DOHH2 (cell line): Measurements from ENCODE around the gene ICAM5.

Experiments
- H3F3A ChIP-seq: fragments of 200-600 bp; sonication (generic), shearing (Covaris generic); 2 replicates; pipeline ENCODE4 v1.6.0; 2016; ENCODE audit warnings: antibody characterized with exemption, mild to moderate bottlenecking; ENCODE audit not compliant: control insufficient read depth, insufficient read depth
- H3K27ac ChIP-seq: fragments of 200-600 bp; sonication (generic); 2 replicates; pipeline ENCODE4 v1.5.1; 2014; ENCODE audit warnings: low read depth, mild to moderate bottlenecking, low read length, moderate library complexity
- H3K27me3 ChIP-seq: fragments of 200-600 bp; sonication (generic); 2 replicates; pipeline ENCODE4 v1.6.1; 2014; ENCODE audit warnings: mild to moderate bottlenecking, low read length, mixed read lengths; ENCODE audit not compliant: control insufficient read depth
- H3K36me3 ChIP-seq: fragments of 200-600 bp; sonication (generic); 2 replicates; pipeline ENCODE4 v1.6.1; 2014; ENCODE audit warnings: mild to moderate bottlenecking, low read length, moderate library complexity, mixed read lengths; ENCODE audit not compliant: control insufficient read depth
- H3K4me1 ChIP-seq: fragments of 200-600 bp; sonication (generic); 2 replicates; pipeline ENCODE4 v1.6.1; 2014; ENCODE audit warnings: mild to moderate bottlenecking, low read length, mixed read lengths; ENCODE audit not compliant: control insufficient read depth
- H3K4me2 ChIP-seq: fragments of 200-600 bp; sonication (generic); 2 replicates; pipeline ENCODE4 v1.6.0; 2014; ENCODE audit warnings: mild to moderate bottlenecking, low read length, moderate library complexity
- H3K4me3 ChIP-seq: fragments of 200-600 bp; sonication (generic); 2 replicates; pipeline ENCODE4 v1.5.1; 2014; ENCODE audit warnings: mild to moderate bottlenecking, low read length, mixed read lengths
- H3K79me2 ChIP-seq: fragments of 200-600 bp; sonication (generic); 2 replicates; pipeline ENCODE4 v1.6.1; 2014; ENCODE audit warnings: mild to moderate bottlenecking, low read length, mixed read lengths; ENCODE audit not compliant: control insufficient read depth
- H3K9me2 ChIP-seq: fragments of 200-600 bp; sonication (generic); replicated peaks from 2 replicates; pipeline ENCODE4 v1.6.1; 2014; ENCODE audit warnings: mild to moderate bottlenecking, low read length, mixed read lengths; ENCODE audit not compliant: control insufficient read depth
- H3K9me3 ChIP-seq: fragments of 200-600 bp; sonication (generic); 2 replicates; pipeline ENCODE4 v1.6.1; 2014; ENCODE audit warnings: antibody characterized with exemption, low read length, mixed read lengths; ENCODE audit not compliant: control insufficient read depth, insufficient read depth
- H4K20me1 ChIP-seq: fragments of 200-600 bp; sonication (generic); 2 replicates; pipeline ENCODE4 v1.6.0; 2014; ENCODE audit warnings: low read depth, mild to moderate bottlenecking, antibody characterized with exemption, low read length, moderate library complexity; ENCODE audit not compliant: control insufficient read depth, insufficient read depth
- CTCF ChIP-seq: fragments of 200-600 bp; sonication (generic); IDR thresholded peaks from one replicate; pipeline ENCODE4 v1.5.1; 2014; ENCODE audit warnings: antibody characterized with exemption, mild to moderate bottlenecking, low read depth, low read length; ENCODE audit not compliant: poor library complexity, severe bottlenecking
- EZH2phosphoT487 ChIP-seq: fragments of 200-600 bp; sonication (generic); IDR thresholded peaks from 2 replicates; pipeline ENCODE4 v1.6.1; 2017; ENCODE audit warnings: borderline replicate concordance, mild to moderate bottlenecking, antibody characterized with exemption, low read length, moderate library complexity, mixed read lengths

ICAM5 gene

GRCh38 chr19:10283301-10284064 is 6.3 kb upstream of the ICAM5 start:
- H3K4me3 ChIP-seq = no peak overlapping the region
- peaks cover 15% of the 10 kb centered on the region for H3F3A ChIP-seq
- no peak overlapping the region for H3K27ac ChIP-seq
- no peaks in the 10 kb centered on the region for H3K9me3 ChIP-seq
- no peak overlapping the region for H3K4me2 ChIP-seq
- no peaks in the 10 kb centered on the region for H3K27me3 ChIP-seq
- no peaks in the 10 kb centered on the region for H4K20me1 ChIP-seq
- H3K79me2 ChIP-seq = peaks cover 14% of the 10 kb centered on the region
- H3K9me2 ChIP-seq = no peaks in the 10 kb centered on the region
- no peak for TF ChIP-seq EZH2phosphoT487
- TF ChIP-seq CTCF = no peak
- peaks cover 62% of the 10 kb centered on the region for H3K36me3 ChIP-seq
- peaks cover 43% of the 10 kb centered on the region for H3K4me1 ChIP-seq

- no peak overlapping the region for H3K4me2 ChIP-seq
- no peaks in the 10 kb centered on the region; the same call in 1 of the 2 replicates for H3K27me3 ChIP-seq
- peaks cover 7% of the 10 kb centered on the region for H3K79me2 ChIP-seq
- no peak overlapping the region for H3K4me3 ChIP-seq
- H3F3A ChIP-seq = peaks cover 15% of the 10 kb centered on the region
- H3K4me1 ChIP-seq = peaks cover 51% of the 10 kb centered on the region
- H3K9me2 ChIP-seq = no peaks in the 10 kb centered on the region
- TF ChIP-seq EZH2phosphoT487 (no peak), CTCF (no peak)
- no peak overlapping the region for H3K27ac ChIP-seq
- no peaks in the 10 kb centered on the region for H3K9me3 ChIP-seq
- H4K20me1 ChIP-seq = no peaks in the 10 kb centered on the region
- peaks cover 54% of the 10 kb centered on the region for H3K36me3 ChIP-seq
Observed at GRCh38 chr19:10284065-10284959, 5.4 kb upstream of the ICAM5 start.

- Histone ChIP-seq H3F3A (peaks cover 15% of the 10 kb centered on the region), H3K27ac (no peak overlapping the region)
- no peak for TF ChIP-seq EZH2phosphoT487
- TF ChIP-seq CTCF = no peak
Observed at GRCh38 chr19:10284960-10285278, 4.8 kb upstream of the ICAM5 start.

More at GRCh38 chr19:10284960-10285278, 4.8 kb upstream of the ICAM5 start:
- Histone ChIP-seq H3K4me1 (peaks cover 55% of the 10 kb centered on the region), H3K27me3 (peaks cover 5% of the 10 kb centered on the region), H4K20me1 (no peaks in the 10 kb centered on the region), H3K79me2 (peaks cover 5% of the 10 kb centered on the region), H3K4me2 (no peak overlapping the region), H3K36me3 (peaks cover 48% of the 10 kb centered on the region), H3K9me2 (no peaks in the 10 kb centered on the region), H3K4me3 (no peak overlapping the region), H3K9me3 (no peaks in the 10 kb centered on the region)
